ENCODE results near the gene COPS7B. TPM values are rescaled to one million over a fixed set of nuclear protein-coding genes. Genes with fewer than 3 reads are reported as not detected.

Gene COPS7B
- total RNA-seq, 2 experiments from 2014 or later: 50.2 to 55.2 TPM

- Mint-ChIP-seq H3K36me3 (peaks cover 21% of the 10 kb centered on the region), H3K27ac (no peak overlapping the region), H3K27me3 (no peaks in the 10 kb centered on the region), H3K4me3 (no peak overlapping the region), H3K4me1 (no peaks in the 10 kb centered on the region), H3K9me3 (no peaks in the 10 kb centered on the region)
- DNase-seq: no peak
Observed at GRCh38 chr2:231816327-231817026, 30.2 kb downstream of the COPS7B start.

- Mint-ChIP-seq H3K4me3 (no peak overlapping the region), H3K36me3 (peaks cover 10% of the 10 kb centered on the region), H3K4me1 (no peaks in the 10 kb centered on the region), H3K27me3 (no peaks in the 10 kb centered on the region), H3K27ac (no peak overlapping the region), H3K9me3 (no peaks in the 10 kb centered on the region)
- no peak for DNase-seq
Observed at GRCh38 chr2:231819447-231820042, 33.3 kb downstream of the COPS7B start.

GRCh38 chr2:231820786-231821303, 34.6 kb downstream of the COPS7B start:
- peaks cover 5% of the 10 kb centered on the region for H3K36me3 Mint-ChIP-seq
- H3K27ac Mint-ChIP-seq: no peak overlapping the region
- H3K9me3 Mint-ChIP-seq: no peaks in the 10 kb centered on the region
- no peak overlapping the region for H3K4me3 Mint-ChIP-seq
- no peaks in the 10 kb centered on the region for H3K27me3 Mint-ChIP-seq
- DNase-seq: no peak
- H3K4me1 Mint-ChIP-seq: no peaks in the 10 kb centered on the region

- Mint-ChIP-seq H3K27me3 (no peaks in the 10 kb centered on the region), H3K9me3 (no peaks in the 10 kb centered on the region), H3K4me3 (no peak overlapping the region), H3K36me3 (no peaks in the 10 kb centered on the region), H3K27ac (no peak overlapping the region), H3K4me1 (no peaks in the 10 kb centered on the region)
- no peak for DNase-seq
Observed at GRCh38 chr2:231821908-231822307, 35.7 kb downstream of the COPS7B start.

- no peaks in the 10 kb centered on the region for H3K9me3 Mint-ChIP-seq
- H3K27me3 Mint-ChIP-seq: peaks cover 15% of the 10 kb centered on the region
Observed at GRCh38 chr2:231853105-231853504, 66.9 kb downstream of the COPS7B start.

GRCh38 chr2:231854616-231855125, 68.4 kb downstream of the COPS7B start:
- DNase-seq: no peak
- Mint-ChIP-seq H3K36me3 (no peaks in the 10 kb centered on the region), H3K4me1 (peaks cover 2% of the 10 kb centered on the region), H3K27ac (no peak overlapping the region), H3K9me3 (no peaks in the 10 kb centered on the region), H3K4me3 (no peak overlapping the region), H3K27me3 (peaks cover 15% of the 10 kb centered on the region)

More at GRCh38 chr2:231853105-231853504, 66.9 kb downstream of the COPS7B start:
- Mint-ChIP-seq H3K4me3 (no peak overlapping the region), H3K27ac (no peak overlapping the region), H3K4me1 (peaks cover 2% of the 10 kb centered on the region), H3K36me3 (no peaks in the 10 kb centered on the region)
- DNase-seq: no peak

- Mint-ChIP-seq H3K9me3 (no peaks in the 10 kb centered on the region), H3K27me3 (peaks cover 6% of the 10 kb centered on the region), H3K36me3 (no peaks in the 10 kb centered on the region), H3K4me3 (no peak overlapping the region), H3K4me1 (peaks cover 2% of the 10 kb centered on the region), H3K27ac (no peak overlapping the region)
- no peak for DNase-seq
Observed at GRCh38 chr2:231856959-231857358, 70.7 kb downstream of the COPS7B start.

Other genes starting within 250 kb of the COPS7B start
- gene TEX44, start 193.6 kb upstream of the COPS7B start, total RNA-seq: not detected
- gene PTMA, start 77.9 kb upstream of the COPS7B start, total RNA-seq: 1,000 to 10,000 TPM; 2,595 to 2,627 TPM
- 10 to 100 TPM; 23.6 to 26.4 TPM for gene PDE6D, start 5.2 kb upstream of the COPS7B start, total RNA-seq
- 1 to 10 TPM in 1 of 2 experiments, under 1 TPM in 1; 0.48 to 1.1 TPM for gene NPPC, start 140.0 kb downstream of the COPS7B start, total RNA-seq
- gene DIS3L2, start 175.3 kb downstream of the COPS7B start, total RNA-seq: 10 to 100 TPM; 25.7 to 30.9 TPM

Data from activated naive CD8-positive, alpha-beta T cell treated with anti-CD3 and anti-CD28 coated beads for 36 hours (primary cell).